HG02759 (cell line): ENCODE results near the gene MYOG.

Experiments
- ATAC-seq: cut with Tn5 transposase; IDR thresholded peaks from one replicate; pipeline ENCODE4 v1.9.1; 2021; ENCODE audit warnings: mild to moderate bottlenecking, moderate library complexity; ENCODE audit not compliant: unreplicated experiment

Gene MYOG

DNA sequence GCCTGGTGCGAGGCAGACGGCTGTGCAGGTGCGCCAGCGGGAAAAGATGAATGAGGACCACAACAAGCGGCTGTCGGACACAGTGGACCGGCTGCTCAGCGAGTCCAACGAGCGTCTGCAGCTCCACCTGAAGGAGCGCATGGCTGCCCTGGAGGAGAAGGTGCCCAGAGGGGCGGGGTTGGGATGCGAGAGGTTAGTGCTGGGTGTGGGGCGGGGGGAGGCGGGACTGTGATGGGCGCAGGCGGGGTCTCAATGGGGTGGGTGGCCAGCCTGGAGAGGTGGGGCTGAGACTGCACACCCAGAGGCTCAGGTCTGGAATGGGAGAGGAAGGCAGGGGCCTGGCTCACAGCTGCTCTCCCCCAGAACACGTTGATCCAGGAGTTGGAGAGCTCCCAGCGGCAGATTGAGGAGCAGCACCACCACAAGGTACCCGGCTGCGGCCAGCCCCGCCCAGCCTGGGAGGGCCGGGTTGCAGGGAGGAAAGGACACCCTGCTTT, 37.2 kb downstream of the MYOG start:
- no peak for ATAC-seq

DNA sequence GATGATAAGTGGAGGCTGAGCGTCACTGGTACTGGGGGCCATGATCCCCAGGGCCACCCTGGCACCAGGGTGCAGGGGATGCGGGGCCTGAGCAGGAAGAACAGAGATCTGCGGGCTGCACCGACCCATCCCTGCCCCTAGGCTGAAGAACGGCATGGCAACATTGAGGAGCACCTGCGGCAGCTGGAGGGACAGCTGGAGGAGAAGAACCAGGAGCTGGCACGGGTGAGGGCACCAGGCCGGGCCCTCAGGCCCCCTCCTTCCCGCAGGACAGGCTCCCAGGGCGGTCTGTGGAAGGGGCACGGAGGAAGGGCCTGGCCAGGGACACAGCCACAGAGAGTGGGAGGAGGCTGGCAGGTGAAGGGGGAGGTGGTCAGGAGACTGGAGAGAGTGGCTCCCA, 37.7 kb downstream of the MYOG start:
- ATAC-seq, result no peak

- ATAC-seq, result no peak
Observed at GRCh38 chr1:203046984-203047630, 38.7 kb downstream of the MYOG start.

- no peak for ATAC-seq
Observed at GRCh38 chr1:203045821-203046594, 39.8 kb downstream of the MYOG start.

DNA sequence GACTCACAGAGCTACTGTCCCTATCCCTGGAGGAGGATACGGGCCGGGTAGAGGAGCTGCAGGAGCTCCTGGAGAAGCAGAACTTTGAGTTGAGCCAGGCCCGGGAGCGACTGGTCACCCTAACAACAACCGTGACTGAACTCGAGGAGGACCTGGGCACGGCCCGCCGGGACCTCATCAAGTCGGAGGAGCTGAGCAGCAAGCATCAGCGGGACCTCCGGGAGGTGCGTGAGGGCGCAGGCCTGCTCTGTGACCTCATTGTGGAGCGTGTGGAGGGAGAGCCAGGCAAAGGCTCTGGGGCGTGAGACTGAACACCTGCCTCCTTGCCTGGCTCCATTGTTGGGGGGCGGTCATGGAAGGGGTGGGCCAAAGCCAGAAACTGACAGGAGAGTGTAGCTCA, 40.5 kb downstream of the MYOG start:
- ATAC-seq, result no peak

DNA sequence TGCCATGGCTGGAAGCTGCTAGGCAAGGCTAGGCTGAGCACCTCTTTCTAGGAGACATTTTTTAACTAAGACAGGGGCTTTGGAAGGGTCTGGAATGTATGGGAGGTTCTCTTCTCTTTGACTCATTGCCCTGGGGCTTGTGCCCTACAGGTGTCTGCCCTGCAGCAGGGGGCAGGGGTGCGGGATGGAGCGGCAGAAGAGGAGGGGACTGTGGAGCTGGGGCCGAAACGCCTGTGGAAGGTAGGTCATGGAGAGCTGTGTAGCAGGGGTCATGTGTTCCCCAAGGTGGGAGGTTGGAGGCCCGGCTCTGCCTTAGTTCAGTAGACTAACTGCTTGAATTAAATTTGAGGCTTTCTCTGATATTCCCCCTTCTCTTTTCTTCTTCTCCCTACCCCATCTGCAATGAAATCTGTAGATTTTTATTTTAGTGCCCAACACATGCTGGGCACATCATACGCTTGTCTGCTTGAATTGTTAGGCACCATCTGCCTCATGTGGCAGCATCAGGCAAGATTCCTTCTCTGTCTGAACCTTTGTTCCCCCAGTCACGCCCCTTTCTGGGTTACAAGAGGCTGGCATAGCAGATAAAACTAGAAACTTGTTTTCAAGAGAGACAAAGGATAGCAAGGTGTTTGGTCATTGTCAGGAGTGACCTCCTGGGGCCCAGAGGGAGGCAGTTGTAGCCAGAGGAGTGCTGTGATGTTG, 41.1 kb downstream of the MYOG start:
- no peak for ATAC-seq

GRCh38 chr1:203043830-203044545, 41.8 kb downstream of the MYOG start:
- no peak for ATAC-seq

- no peak for ATAC-seq
Observed at GRCh38 chr1:203041351-203041932, 44.4 kb downstream of the MYOG start.

DNA sequence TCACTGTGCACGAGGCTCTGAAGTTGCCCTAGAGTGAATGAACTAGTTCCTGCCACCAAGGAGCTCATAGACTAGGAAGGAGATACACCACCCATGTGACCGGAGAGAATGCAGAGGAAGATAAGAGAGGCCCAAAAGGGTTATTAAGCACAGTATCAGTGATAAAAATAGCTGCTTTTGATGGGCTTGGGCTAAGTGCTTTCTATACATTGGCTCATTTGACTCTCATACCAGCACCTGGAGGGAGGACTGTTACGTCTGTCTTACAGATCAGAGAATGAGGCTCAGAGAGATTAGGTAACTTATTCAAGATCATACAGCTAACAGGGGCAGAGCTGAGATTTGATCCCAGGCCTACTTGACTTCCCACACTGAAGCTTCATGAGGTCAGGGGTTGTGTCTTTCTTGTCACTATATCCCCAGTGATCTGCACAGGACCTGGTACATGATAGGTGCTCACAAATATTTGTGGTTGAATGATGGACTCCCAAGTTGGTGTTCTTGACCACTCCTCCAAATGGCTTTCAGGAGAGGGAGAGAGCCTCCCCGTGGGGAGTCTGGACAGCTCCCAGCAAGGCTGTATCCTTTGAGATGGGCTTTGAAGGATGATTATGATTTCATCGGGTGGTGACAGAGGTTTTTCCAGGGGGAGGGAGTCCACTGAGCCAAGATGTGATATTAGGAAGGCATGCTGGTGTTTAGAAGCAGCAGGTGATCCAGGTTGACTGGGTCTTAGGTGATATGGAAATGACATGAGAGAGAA, 45.1 kb downstream of the MYOG start:
- ATAC-seq, result no peak

- no peak for ATAC-seq
Observed at GRCh38 chr1:203039609-203040512, 46.0 kb downstream of the MYOG start.

DNA sequence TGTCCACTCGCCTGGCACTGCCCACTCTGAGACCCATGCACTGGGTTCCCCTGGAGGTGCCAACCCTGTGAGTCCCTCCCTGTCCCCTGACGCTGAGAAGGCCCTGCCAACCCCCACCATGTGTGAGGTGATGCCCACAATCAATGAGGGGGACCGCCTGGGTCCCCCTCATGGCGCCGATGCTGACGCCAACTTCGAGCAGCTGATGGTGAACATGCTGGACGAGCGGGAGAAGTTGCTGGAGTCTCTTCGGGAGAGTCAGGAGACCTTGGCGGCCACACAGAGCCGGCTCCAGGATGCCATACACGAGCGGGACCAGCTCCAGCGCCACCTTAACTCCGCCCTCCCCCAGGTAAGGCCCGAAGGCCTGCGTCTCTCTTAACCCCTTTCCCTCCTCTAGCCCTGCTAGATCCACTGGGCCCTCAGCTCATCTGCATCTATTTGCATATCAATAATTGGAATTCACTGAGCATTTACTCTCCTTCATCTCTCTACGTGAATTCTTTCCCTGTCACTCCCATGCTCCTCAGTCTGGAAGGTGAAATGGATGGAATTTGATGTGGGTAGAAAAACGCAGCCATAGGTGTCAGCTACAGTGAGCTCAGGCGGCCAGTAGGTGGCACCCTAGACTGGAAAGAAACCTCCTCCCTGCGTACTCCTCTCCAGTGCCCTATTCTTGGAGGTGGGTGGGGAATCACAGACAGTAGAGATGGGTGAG, 46.8 kb downstream of the MYOG start:
- ATAC-seq, result peak; percentile 66

DNA sequence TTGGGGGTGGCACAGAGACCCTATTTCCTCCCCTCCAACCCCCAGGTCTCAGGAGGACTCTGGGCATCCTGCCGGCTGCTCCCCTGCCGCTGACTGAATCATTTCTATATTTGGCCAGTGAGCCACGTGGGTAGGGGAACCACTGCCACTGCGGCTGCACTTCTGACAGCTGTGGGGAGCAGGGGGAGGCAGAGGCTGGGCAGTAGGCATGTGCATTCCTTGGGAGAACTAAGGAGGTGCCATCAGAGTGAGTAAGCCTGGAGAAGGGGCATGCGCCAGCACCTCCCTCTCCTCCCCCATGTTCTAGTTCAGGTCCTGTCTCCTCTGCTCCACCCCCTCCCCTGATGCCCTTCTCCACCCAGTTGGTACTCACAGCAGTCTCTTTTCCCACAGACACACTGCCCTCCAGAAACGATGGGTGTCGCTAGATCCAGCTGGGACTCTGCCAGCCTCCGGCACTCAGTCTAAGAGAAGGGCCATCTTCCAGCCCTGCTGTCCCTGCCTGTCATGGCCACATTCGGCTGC, 47.5 kb downstream of the MYOG start:
- ATAC-seq, result peak; percentile 62

DNA sequence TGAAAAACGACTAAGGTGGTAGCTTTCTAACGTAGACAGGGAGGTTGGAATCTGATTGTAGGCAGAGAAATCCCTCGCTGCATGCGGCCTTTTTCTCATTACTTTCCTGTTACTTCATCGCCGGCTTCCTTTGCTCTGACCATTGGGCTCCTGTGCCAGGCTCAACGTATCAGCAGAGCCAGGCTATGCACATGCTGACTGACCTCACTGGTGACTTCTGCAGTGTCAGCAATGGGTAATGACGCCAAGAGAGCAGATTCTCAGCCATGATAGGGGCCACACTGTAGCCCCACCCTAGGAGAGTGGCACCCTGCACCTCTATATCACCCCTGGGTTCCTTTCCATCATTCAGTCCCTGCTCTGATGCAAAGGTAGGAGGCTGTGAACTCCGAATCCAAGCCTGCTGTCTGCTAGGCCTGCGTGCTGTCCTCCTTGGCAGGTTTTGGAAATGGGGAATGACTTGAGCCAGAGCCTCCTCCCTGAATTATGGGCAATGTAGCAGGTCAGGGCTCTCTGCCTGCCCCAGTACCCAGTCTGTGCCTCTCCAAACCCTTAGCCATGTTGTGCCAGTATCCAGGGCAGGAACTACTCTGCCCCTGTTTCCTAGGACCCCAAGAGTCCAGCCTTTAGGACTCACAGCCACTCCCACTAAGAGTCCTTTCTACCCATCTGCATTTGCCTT, 48.2 kb downstream of the MYOG start:
- ATAC-seq, result no peak

DNA sequence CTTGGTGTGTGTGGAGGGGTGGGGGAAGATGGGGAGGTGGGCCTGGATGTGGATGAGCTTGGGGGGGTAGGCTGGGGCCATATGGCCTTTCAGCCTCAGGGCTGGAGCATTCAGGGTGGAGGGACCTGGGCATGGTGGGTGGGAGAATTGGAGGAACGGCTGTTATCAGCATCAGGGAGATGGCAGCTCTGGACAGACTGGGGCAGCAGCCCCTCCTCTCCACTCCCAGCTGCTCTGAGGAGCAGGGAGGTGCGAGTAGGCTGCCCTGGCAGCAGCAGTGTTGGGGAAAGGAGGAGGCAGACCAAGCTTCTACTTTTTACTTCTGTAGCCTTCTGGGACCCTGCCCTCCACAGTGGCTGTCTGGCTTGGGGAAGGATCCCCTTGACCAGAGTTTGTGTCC, 49.3 kb downstream of the MYOG start:
- no peak for ATAC-seq

- ATAC-seq, result no peak
Observed at GRCh38 chr1:203036135-203036534, 49.7 kb downstream of the MYOG start.

DNA sequence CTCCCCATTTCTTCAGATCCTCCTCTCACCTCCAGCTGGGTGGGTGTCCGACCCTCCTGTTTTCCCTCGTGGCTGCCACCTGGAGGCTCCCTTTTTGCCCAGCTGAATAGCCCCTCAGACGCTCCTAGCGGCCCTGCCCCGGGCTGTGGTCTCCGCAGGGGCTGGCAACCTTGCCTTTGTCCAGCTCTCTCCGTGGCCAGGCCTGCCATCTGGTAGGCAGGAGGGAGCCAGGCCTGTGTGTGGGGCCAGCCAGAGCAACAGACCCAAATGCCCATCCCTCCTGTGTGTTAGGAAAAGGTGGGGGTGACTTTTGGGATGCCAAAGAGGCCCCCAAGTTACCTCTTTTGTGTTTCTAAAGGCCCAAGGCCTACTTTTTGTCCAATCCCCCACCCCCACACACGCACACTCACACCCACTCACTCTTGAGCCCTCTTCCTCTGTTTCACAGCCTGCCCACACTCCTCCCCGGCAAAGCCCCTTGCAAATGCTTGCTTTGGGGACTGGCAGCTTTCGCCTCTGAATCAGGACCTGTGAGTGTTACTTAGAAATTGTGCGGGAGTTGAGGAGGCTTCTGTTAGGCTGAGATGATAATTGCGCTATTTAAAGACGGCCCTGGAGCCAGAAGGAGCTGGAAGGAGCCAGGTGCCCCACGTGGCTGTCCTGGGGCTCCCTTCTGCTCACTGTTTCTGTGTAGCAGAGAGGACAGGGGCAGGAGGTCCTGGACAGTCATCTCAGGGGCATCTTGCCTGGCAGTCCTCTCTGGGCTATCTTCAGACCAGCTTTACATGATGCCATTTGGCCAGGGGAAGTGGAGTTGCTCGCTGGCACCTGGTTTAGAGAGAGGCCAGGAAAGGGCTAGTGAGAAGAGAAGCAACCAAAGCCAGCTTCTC, 50.5 kb downstream of the MYOG start:
- ATAC-seq, result no peak
